HL-60 (cell line): ENCODE measurements around the gene OR6B2.
"Not testable (repeated sequence)": the region's sequence is repeated elsewhere in the genome, so short reads cannot be mapped to it uniquely, and the experiment has no call there.

Experiments used
- CTCF ChIP-seq: IDR thresholded peaks from one replicate; pipeline ENCODE4 v1.5.1; 2011; ENCODE audit warnings: low read length, control low read depth, inconsistent platforms; ENCODE audit not compliant: insufficient read depth
- POLR2AphosphoS5 ChIP-seq: IDR thresholded peaks from 2 replicates; pipeline ENCODE4 v1.6.1; 2012; ENCODE audit warnings: low read depth

- TF ChIP-seq CTCF, POLR2AphosphoS5: not testable (repeated sequence)
Observed at GRCh38 chr2:240044096-240044495, 13.9 kb upstream of the OR6B2 start.
